SHP77 treated with DMSO at 0.1 percent for 48 hours (cell line): ENCODE data around the gene ZFP36L2.

Experiments
- DNase-seq: peaks from one replicate; lab custom pipeline; 2025; lab: John Stamatoyannopoulos, UW

The ZFP36L2 gene

DNA sequence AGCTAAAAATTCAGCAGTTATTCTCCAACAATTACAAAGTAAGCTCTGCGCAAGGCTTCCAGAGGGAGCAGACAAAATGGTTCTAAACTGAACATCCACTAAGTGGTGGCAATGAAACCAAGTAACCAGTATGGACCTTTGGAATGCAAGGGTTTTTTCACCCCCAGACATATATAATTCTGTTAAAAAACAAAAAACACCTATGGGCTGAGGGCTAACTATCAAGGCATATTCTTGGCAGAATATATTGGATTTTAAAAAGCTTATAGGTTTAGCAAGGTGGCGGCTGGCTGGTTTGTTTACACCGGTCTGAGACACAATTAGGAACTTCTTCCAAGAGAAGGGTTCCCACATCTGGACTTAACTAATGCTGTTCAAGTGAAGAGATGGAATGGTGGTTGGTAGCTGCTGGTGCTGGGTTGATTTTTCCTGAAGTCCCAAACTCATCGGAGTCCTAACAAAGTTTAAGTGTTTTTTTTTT lies 2.8 kb downstream of the ZFP36L2 start:
- DNase-seq: no peak

GRCh38 chr2:43222475-43223309 lies 3.7 kb downstream of the ZFP36L2 start:
- no peak for DNase-seq

GRCh38 chr2:43221763-43222474 lies 4.5 kb downstream of the ZFP36L2 start:
- peak; percentile 53 for DNase-seq

GRCh38 chr2:43221124-43221762 lies 5.2 kb downstream of the ZFP36L2 start:
- DNase-seq: no peak

DNA sequence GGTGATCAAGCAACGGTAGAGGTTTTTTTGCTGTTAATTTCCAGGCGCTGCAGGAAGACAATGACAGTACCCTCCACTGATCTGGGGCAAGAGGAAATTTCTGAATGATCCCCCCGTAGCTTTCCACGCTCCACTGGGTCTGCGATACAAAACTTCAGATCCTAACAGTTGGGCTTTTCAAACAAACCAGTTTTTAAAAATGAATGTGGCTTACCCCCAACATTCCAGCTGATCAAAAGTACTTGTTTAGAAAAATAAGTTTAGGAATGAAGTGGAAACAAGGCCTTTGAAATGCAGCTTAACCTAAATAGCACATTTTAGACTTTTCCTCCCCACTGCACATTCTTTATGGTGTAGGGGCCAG lies 5.7 kb downstream of the ZFP36L2 start:
- DNase-seq: no peak

DNA sequence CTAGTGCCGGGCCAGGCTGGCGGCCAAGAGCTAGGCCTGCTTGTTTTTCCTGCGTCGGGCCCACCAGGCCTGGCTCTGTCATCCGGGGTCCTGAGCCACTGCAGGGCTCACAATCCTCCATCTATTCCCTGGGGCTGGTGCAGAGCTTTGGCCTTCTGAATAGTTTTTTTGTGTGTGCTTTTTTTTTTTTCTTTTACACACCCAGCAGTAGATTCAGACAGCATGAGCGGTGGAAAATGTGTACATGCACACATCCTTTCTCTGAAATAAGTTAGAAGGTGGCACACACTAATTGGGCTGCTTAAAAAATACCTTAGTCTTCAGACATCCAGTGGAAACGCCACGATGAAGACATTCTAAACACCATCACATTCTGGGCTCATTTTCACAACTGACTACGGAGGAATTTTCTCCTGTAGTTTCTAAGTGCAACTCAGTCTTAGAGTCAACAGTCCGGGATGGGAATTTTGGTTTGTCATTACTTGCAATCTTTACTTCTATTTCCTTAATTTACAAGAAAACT lies 6.1 kb downstream of the ZFP36L2 start:
- no peak for DNase-seq

- peak; percentile 77 for DNase-seq
Measured at GRCh38 chr2:43219383-43220228, 6.8 kb downstream of the ZFP36L2 start.

DNA sequence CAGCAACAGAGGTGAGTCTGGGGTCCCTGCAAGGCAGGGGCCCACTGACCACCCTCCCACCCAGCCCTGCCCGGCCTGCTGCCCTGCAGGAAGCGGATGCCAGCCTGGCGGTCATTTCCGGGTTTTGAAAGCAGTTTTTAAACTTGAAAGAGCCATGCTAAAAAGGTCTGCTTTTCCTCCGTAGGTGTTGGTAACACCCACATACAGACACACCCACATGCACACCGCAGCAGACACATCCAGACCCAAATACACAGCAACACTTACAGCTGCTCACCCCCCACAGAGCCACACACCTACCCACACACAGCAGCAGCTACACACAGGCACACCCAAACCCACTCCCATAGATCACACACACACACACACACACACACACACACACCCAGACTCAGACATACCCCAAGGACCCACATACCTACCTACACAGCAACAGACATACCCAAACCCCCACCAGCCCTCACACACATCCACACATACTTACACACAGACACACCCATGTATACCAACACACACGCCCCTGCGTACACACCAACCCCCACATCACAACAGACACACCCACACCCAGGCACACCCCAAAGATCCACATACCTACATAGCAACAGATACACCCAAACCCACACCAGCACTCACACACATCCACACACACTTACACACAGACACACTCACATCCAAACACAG lies 7.6 kb downstream of the ZFP36L2 start:
- no peak for DNase-seq

- DNase-seq: no peak
Measured at GRCh38 chr2:43218155-43218701, 8.2 kb downstream of the ZFP36L2 start.

GRCh38 chr2:43217228-43218154 lies 8.9 kb downstream of the ZFP36L2 start:
- no peak for DNase-seq

- no peak for DNase-seq
Measured at GRCh38 chr2:43216629-43217028, 9.8 kb downstream of the ZFP36L2 start.

GRCh38 chr2:43215673-43216255 lies 10.6 kb downstream of the ZFP36L2 start:
- DNase-seq: no peak

GRCh38 chr2:43214253-43214652 lies 12.2 kb downstream of the ZFP36L2 start:
- DNase-seq: no peak

DNA sequence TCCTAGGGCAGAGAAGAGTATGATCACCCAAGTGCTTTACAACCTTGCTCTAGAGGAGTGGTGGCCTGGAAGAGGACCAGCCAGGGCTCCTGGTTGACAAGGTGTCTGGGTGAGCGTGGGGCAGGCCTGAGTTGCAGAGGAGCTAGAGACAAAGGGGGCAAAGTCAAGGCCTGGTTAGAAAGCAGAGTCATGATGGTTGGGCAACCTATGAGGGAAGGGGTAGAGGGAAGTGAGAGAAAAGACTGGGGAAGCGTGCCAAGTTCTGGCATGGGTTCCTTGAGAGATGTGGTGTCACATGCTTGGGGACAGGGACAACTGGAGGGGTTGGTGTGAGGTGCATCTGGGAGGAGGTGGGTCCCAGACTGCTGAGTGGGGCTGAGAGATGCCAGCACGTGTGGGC lies 13.5 kb downstream of the ZFP36L2 start:
- no peak for DNase-seq

DNA sequence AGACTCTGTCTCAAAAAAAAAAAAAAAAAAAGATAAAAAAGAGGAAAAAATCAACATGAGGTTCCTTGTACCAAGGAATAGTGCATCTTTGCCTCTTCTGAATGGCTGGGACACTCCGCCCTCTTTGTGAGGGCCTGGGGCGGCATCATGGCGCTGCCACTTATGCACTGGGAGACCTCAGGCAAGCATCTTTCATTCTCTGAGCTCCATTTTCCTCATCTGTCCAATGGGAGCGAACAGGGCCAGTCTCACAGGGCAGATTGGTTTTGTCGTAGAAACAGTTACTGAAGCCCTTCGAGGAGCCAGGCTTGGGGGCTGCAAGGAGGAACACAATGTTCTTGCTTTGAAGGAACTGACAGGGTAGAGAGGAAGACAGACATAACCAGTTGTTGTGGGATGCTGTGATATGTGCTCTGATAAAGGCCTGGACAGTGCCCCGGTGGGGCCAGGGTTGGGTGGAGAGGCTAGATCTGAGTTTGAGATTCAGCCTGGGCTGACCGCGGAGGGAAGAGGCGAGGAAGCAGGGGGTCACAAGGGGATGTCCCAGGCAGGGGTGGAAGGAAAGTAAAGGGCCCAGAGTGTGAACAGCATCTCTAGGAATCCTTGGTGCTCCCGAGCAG lies 14.1 kb downstream of the ZFP36L2 start:
- no peak for DNase-seq

DNA sequence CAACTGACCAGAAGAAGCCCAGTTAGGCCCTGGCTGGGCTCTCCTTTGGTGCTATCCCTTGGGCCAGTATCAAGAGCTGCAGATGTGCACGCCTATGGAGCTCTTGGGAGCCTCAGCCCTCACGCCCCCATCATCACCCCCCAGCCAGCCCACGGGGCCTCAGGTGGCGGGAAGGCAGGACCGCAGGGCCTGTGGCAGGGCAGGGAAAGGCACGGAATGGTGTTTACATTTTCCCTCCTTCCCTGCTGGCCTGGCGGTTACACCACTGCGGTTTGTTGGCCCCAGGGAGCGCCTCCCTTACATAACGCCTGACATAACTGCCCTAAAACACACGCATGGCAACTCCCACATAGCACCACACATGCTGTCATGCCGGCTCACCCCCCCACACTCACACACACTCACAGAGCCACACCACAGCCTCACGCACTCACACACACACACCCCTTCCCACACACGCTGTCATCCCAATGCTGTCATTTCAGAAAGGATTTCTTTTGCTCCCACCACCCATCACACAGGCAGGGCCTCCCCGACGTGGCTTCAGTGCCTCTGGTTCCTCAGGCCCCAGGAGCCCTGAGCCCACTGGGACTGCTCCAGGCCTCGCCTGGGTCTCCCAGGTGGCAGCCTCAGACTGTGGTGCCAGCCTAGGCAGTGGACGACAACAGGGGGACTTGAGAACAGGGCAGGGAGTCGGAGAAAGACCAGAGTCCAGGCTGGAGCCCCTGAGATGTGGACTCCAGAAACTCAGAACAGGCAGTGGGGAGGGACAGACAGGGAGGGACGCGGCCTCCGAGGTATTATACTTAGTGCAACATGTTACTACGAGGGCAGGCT lies 15.7 kb downstream of the ZFP36L2 start:
- no peak for DNase-seq

- DNase-seq: no peak
Measured at GRCh38 chr2:43210125-43210466, 16.3 kb downstream of the ZFP36L2 start.

DNA sequence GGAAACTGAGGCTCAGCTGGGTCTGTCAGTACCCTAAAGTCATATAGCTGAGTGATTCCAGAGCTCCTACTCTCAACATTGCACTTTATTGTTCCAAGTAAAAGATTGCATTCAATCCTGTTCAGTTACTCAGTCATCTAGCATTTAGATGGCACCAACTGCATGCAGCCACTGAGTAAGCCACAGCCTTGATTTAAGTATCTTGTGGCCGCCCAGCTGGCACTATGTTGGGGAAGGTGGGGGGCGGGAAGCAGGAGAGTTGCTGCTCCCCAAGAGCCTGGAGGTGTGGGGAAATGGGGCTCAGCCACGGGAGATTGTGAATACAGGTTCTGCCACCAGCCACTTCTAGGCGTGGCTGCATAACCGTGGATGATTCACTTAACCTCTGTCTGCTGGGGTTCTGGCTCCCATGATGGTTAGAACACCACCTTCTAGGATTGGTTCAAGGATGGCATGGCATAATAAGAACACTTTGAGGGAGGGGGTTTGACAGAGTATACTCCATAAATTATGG lies 17.1 kb downstream of the ZFP36L2 start:
- DNase-seq: no peak
